IMR-90 (cell line): ENCODE results near the gene PIK3CB. TPM values are rescaled to one million over a fixed set of nuclear protein-coding genes. Genes with fewer than 3 reads are reported as not detected.

ENCODE experiments used
- ATAC-seq: fragments of 200-7000 bp; cut with Tn5 transposase; 2 replicates; pipeline ENCODE4 v1.9.1; 2020; ENCODE audit warnings: low read depth, mild to moderate bottlenecking, moderate library complexity
- BruUV-seq: library from RNA; stranded (reverse); fragments of 400-500 nt; replicated peaks from 2 replicates; lab custom pipeline; 2021; lab: Mats Ljungman, UMichigan
- CTCF ChIA-PET: fragments of 300-600 bp; formaldehyde crosslinking; extraction: SDS; loops from one replicate; lab custom pipeline; 2021; ENCODE audit warnings: antibody characterized with exemption; lab: Yijun Ruan, JAX
- POLR2A ChIA-PET: fragments of 300-600 bp; sonication (Branson Sonifier 250); formaldehyde crosslinking; loops from one replicate; lab custom pipeline; 2022; ENCODE audit warnings: antibody characterized with exemption; ENCODE audit not compliant: unreplicated experiment; lab: Charles Lee
- DNase-seq: peaks from one replicate; pipeline ENCODE4 v3.0.0; 2013
- H2AFZ ChIP-seq: replicated peaks from 2 replicates; pipeline ENCODE3; 2013; ENCODE audit warnings: low read length, mild to moderate bottlenecking; ENCODE audit not compliant: poor library complexity
- H2AK5ac ChIP-seq: 2 replicates; pipeline ENCODE4 v1.6.1; 2013; ENCODE audit warnings: low read depth, low read length, inconsistent platforms
- H2AK9ac ChIP-seq: replicated peaks from 2 replicates; pipeline ENCODE3; 2013; ENCODE audit warnings: mild to moderate bottlenecking, low read depth, low read length, moderate library complexity; ENCODE audit not compliant: poor library complexity
- H2BK120ac ChIP-seq: 2 replicates; pipeline ENCODE4 v1.6.1; 2013; ENCODE audit warnings: low read depth, low read length, inconsistent platforms
- H2BK15ac ChIP-seq: 3 replicates; pipeline ENCODE4 v1.6.1; 2013; ENCODE audit warnings: low read depth, low read length, inconsistent platforms
- H2BK20ac ChIP-seq: 2 replicates; pipeline ENCODE4 v1.6.1; 2013; ENCODE audit warnings: low read depth, mild to moderate bottlenecking, inconsistent platforms, low read length, moderate library complexity
- H2BK5ac ChIP-seq: 2 replicates; pipeline ENCODE4 v1.6.1; 2013; ENCODE audit warnings: mild to moderate bottlenecking, low read depth, low read length, inconsistent platforms; ENCODE audit not compliant: poor library complexity, severe bottlenecking
- H3K14ac ChIP-seq: replicated peaks from 2 replicates; pipeline ENCODE4 v1.6.1; 2013; ENCODE audit warnings: low read depth, low read length, inconsistent platforms
- H3K18ac ChIP-seq: 2 replicates; pipeline ENCODE4 v1.6.1; 2013; ENCODE audit warnings: low read depth, low read length, control low read depth
- H3K23ac ChIP-seq: 2 replicates; pipeline ENCODE4 v1.6.1; 2013; ENCODE audit warnings: low read depth, low read length, inconsistent platforms
- H3K27ac ChIP-seq: 2 replicates; pipeline ENCODE4 v1.5.1; 2013; ENCODE audit warnings: mild to moderate bottlenecking, control low read depth, low read length; ENCODE audit not compliant: insufficient read depth
- H3K27me3 ChIP-seq: 2 replicates; pipeline ENCODE4 v1.6.1; 2013; ENCODE audit warnings: low read length; ENCODE audit not compliant: control insufficient read depth, insufficient read depth
- H3K36me3 ChIP-seq: 2 replicates; pipeline ENCODE4 v1.6.1; 2013; ENCODE audit warnings: low read length, mixed read lengths; ENCODE audit not compliant: control insufficient read depth, insufficient read depth
- H3K4ac ChIP-seq: 2 replicates; pipeline ENCODE4 v1.6.1; 2013; ENCODE audit warnings: low read depth, low read length, inconsistent platforms
- H3K4me1 ChIP-seq: 2 replicates; pipeline ENCODE4 v1.6.1; 2013; ENCODE audit warnings: low read length, mixed read lengths; ENCODE audit not compliant: control insufficient read depth, insufficient read depth
- H3K4me2 ChIP-seq: 2 replicates; pipeline ENCODE4 v1.6.1; 2013; ENCODE audit warnings: low read depth, mild to moderate bottlenecking, control low read depth, low read length, moderate library complexity
- H3K4me3 ChIP-seq: 2 replicates; pipeline ENCODE4 v1.5.1; 2013; ENCODE audit warnings: low read depth, mild to moderate bottlenecking, control low read depth, low read length, moderate library complexity; ENCODE audit not compliant: insufficient read depth
- H3K56ac ChIP-seq: 2 replicates; pipeline ENCODE4 v1.6.1; 2013; ENCODE audit warnings: low read length, inconsistent platforms; ENCODE audit not compliant: insufficient read depth; ENCODE audit errors: extremely low read depth
- H3K79me1 ChIP-seq, 2 experiments: 2 replicates each; pipeline ENCODE4 v1.6.1; 2013; ENCODE audit warnings: low read length in 2 of 2, inconsistent platforms in 1 of 2, low read depth in 1 of 2
- H3K9ac ChIP-seq: 2 replicates; pipeline ENCODE4 v1.6.1; 2013; ENCODE audit warnings: low read depth, low read length, control low read depth
- H3K9me1 ChIP-seq: 2 replicates; pipeline ENCODE4 v1.6.1; 2013; ENCODE audit warnings: low read length, inconsistent platforms; ENCODE audit not compliant: insufficient read depth
- H3K9me3 ChIP-seq: 2 replicates; pipeline ENCODE4 v1.6.1; 2013; ENCODE audit warnings: low read length; ENCODE audit not compliant: control insufficient read depth, insufficient read depth
- H4K20me1 ChIP-seq: 2 replicates; pipeline ENCODE4 v1.6.1; 2013; ENCODE audit warnings: low read length, inconsistent platforms; ENCODE audit not compliant: insufficient read depth
- H4K5ac ChIP-seq: 2 replicates; pipeline ENCODE4 v1.6.1; 2013; ENCODE audit warnings: mild to moderate bottlenecking, low read depth, low read length, control low read depth
- H4K8ac ChIP-seq, 2 experiments: 2 replicates each; pipeline ENCODE4 v1.6.1; 2013; ENCODE audit warnings: low read depth in 2 of 2, low read length in 2 of 2, control low read depth in 1 of 2, inconsistent platforms in 1 of 2
- H4K91ac ChIP-seq: 2 replicates; pipeline ENCODE4 v1.6.1; 2013; ENCODE audit warnings: low read depth, low read length, inconsistent platforms; ENCODE audit not compliant: insufficient read depth
- BHLHE40 ChIP-seq: fragments of 150-350 bp; IDR thresholded peaks from 2 replicates; pipeline ENCODE4 v1.6.1; 2016; ENCODE audit warnings: mild to moderate bottlenecking, low read depth, low read length
- WGBS, 2 experiments: methylation state at CpG; one replicate each; pipeline versions ENCODE4 v1.1.5 to v1.1.7; 2013; ENCODE audit warnings: missing lambda C conversion rate in 2 of 2; ENCODE audit not compliant: insufficient read length in 1 of 2; ENCODE audit errors: extremely low coverage in 2 of 2; 5-methylcytosine and 5-hydroxymethylcytosine counted together
- dilution Hi-C: fragments of 300-500 bp; cut with HindIII; formaldehyde crosslinking; loops from one replicate; pipeline ENCODE4 v1.14.3; 2018; ENCODE audit warnings: low sequenced_read_pairs; ENCODE audit not compliant: unreplicated experiment
- in situ Hi-C: fragments of 300-500 bp; cut with MboI; formaldehyde crosslinking; loops from 3 replicates; pipeline ENCODE4 v1.14.3; 2019; ENCODE audit warnings: low sequenced_read_pairs, inconsistent platforms, mixed read lengths
- intact Hi-C: fragments of 100-400 bp; cut with micrococcal nuclease; formaldehyde crosslinking; loops from 2 replicates; pipeline ENCODE4 v1.10.0; 2022
- polyA plus RNA-seq, 3 experiments: library from polyadenylated mRNA; depleted of rRNA; stranded (reverse); fragments of >200 nt; gene quantifications; 2 replicates each; pipeline ENCODE4 v1.2.3, GENCODE V29; 2012; ENCODE audit warnings: low replicate concordance in 1 of 3
- total RNA-seq: library from RNA; depleted of rRNA; stranded (reverse); fragments of >200 nt; gene quantifications from 2 replicates; pipeline ENCODE4 v1.2.3, GENCODE V29; 2012
- TF ChIP-seq, protein P1 (sequence below): fragments of 150-350 bp; IDR thresholded peaks from 2 replicates; pipeline ENCODE4 v1.6.1; 2017; ENCODE audit warnings: mild to moderate bottlenecking, antibody characterized with exemption, low read length, low read depth

PIK3CB gene
- total and polyA plus RNA-seq, 2 of the 4 experiments (the other 2 are of a cell fraction), result 6.3 to 6.8 TPM

DNA sequence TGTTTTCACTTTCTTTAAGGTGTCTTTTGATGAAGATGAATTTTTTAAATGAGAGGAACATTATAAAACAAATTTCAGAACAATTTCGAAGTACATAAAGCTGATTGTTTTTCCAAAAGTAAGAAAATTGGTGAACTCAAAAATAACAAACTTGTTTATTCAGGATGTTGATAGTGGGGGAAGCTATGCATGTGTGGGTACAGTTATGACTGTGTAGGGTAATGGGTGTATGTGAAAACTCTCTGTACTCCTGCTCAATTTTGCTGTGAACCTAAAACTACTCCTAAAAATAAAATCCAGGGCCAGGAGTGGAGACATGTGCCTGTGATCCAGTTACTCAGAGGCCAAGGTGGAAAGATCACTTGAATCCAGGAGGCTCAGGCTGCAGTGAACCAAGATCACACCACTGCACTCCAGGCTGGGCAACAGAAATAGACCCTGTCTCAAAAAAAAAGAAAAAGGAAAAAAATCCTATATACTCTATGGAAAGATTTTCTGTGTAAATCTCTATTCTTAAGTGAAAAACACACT lies 37.2 kb downstream of the PIK3CB start:
- Histone ChIP-seq H3K9me1 (no peaks in the 10 kb centered on the region), H3K9me3 (no peaks in the 10 kb centered on the region), H2AFZ (no peak overlapping the region), H2BK15ac (no peak overlapping the region), H2AK9ac (no peak overlapping the region), H3K4ac (no peak overlapping the region), H3K27me3 (no peaks in the 10 kb centered on the region), H4K20me1 (no peaks in the 10 kb centered on the region), H2BK20ac (no peak overlapping the region), H3K14ac (0 out of 2 replicates have a peak overlapping the region, but pooled peaks have one; percentile 35), H3K23ac (no peak overlapping the region), H4K8ac (no peak overlapping the region), H3K36me3 (0 out of 2 replicates have a peak, but pooled peaks cover 2% of the 10 kb centered on the region), H3K4me3 (no peak overlapping the region), H3K27ac (no peak overlapping the region), H4K91ac (no peak overlapping the region), H2BK5ac (no peak overlapping the region), H3K79me1 (peaks cover 11 to 29% of the 10 kb centered on the region in 2 experiments; a peak in 3 of 4 replicates), H3K9ac (no peak overlapping the region), H3K18ac (no peak overlapping the region), H3K4me1 (no peaks in the 10 kb centered on the region), H4K5ac (no peak overlapping the region), H2BK120ac (no peak overlapping the region), H3K4me2 (no peak overlapping the region), H3K56ac (no peak overlapping the region), H2AK5ac (no peak overlapping the region)
- dilution Hi-C loops, result no loop called here
- intact Hi-C loops, result no loop called here
- WGBS, 2 experiments, result no CpG with 5 or more reads among the region's 1 CpG
- POLR2A ChIA-PET, result no interaction called here
- CTCF ChIA-PET, result no interaction called here
- no peak for DNase-seq
- TF ChIP-seq, protein P1, sequence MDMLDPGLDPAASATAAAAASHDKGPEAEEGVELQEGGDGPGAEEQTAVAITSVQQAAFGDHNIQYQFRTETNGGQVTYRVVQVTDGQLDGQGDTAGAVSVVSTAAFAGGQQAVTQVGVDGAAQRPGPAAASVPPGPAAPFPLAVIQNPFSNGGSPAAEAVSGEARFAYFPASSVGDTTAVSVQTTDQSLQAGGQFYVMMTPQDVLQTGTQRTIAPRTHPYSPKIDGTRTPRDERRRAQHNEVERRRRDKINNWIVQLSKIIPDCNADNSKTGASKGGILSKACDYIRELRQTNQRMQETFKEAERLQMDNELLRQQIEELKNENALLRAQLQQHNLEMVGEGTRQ, result no peak
- no peak for TF ChIP-seq BHLHE40
- in situ Hi-C loops, result no loop called here
- no TSS peak for BruUV-seq
- ATAC-seq, result no peak
